Ovary (tissue), 9 donors: Measurements from ENCODE around the gene BUD31. TPM values are rescaled to one million over a fixed set of nuclear protein-coding genes. Genes with fewer than 3 reads are reported as not detected.

Source experiments
- DNase-seq, 5 donors: peaks; one replicate each; pipeline ENCODE4 v3.0.0-alpha.2; 2019 to 2020
- H3K27ac ChIP-seq, 2 donors: fragments of 200-600 bp; one replicate each; pipeline versions ENCODE4 v1.5.1 to v1.8.0; 2019 to 2022
- H3K27me3 ChIP-seq: fragments of 200-600 bp; one replicate; pipeline ENCODE4 v1.8.0; 2022
- H3K36me3 ChIP-seq: fragments of 200-600 bp; sonication (generic); one replicate; pipeline ENCODE4 v1.5.1; 2019
- H3K4me1 ChIP-seq: one replicate; pipeline ENCODE4 v1.8.1; 2013; ENCODE audit warnings: mild to moderate bottlenecking, moderate library complexity; ENCODE audit not compliant: insufficient read depth
- H3K4me3 ChIP-seq: fragments of 200-600 bp; sonication (generic); one replicate; pipeline ENCODE4 v1.5.1; 2017
- H3K9me3 ChIP-seq, 2 donors: fragments of 200-600 bp in 1 of 2; sonication (generic) in 1 of 2; one replicate each; pipeline versions ENCODE4 v1.5.1 to v1.8.1; 2013 to 2019; ENCODE audit warnings: mild to moderate bottlenecking in 1 of 2, moderate library complexity in 1 of 2
- CTCF ChIP-seq, 3 donors: fragments of 450-650 bp in 2 of 3; fragments of 200-600 bp in 1 of 3; IDR thresholded peaks; one replicate each; pipeline versions ENCODE4 v1.5.1 to v1.8.0; 2016 to 2022; ENCODE audit warnings: antibody characterized with exemption in 3 of 3, mild to moderate bottlenecking in 1 of 3
- EP300 ChIP-seq: sonication (generic); formaldehyde crosslinking; IDR thresholded peaks from one replicate; pipeline ENCODE4 v1.6.1; 2017; ENCODE audit warnings: antibody characterized with exemption
- POLR2A ChIP-seq: fragments of 450-650 bp; IDR thresholded peaks from one replicate; pipeline ENCODE4 v1.6.1; 2017; ENCODE audit warnings: antibody characterized with exemption, mild to moderate bottlenecking, moderate library complexity
- WGBS, 3 donors: extraction: QIAGEN DNeasy Blood & Tissue Kit in 1 of 3; methylation state at CpG; one replicate each; pipeline versions ENCODE4 v1.1.5 to v1.1.7; 2013 to 2017; 5-methylcytosine and 5-hydroxymethylcytosine counted together
- intact Hi-C, 4 donors: fragments of 100-400 bp; cut with DNase I; formaldehyde crosslinking; loops; one replicate each; pipeline versions ENCODE4 v1.11.0 to v1.15.1; 2022 to 2023
- polyA plus RNA-seq, 2 donors: library from polyadenylated mRNA; stranded (reverse); fragments of 200-250 nt in 1 of 2; fragments of 350-450 nt in 1 of 2; fragmentation: Illumina TruSeq in 1 of 2; extraction: RNeasy Lipid Tissue Mini Kit (QIAGEN cat#74804) in 1 of 2; gene quantifications; one replicate each; pipeline ENCODE4 v1.2.3, GENCODE V29; 2013 to 2014
- total RNA-seq, 7 donors: library from RNA; depleted of rRNA in 2 of 7; stranded (reverse); fragments of >200 nt in 2 of 7; fragmentation: NEBNext Ultra II Directional in 3 of 7; extraction: Animal tissue kit (Norgen Biotek cat#: 25700) in 3 of 7; gene quantifications; one replicate each; pipeline versions ENCODE4 v1.1.0 to v1.2.4, GENCODE V29; 2016 to 2023
- donor health status: DM: no; HTN: no; CAD: no; lungs with moderate emphysema.
- donor health status: DM: no; HTN: no; CAD: no.
- donor health status: Bipolar disorder and iron deficiency.
- donor health status: DM: yes; HTN: yes; CAD: no.
- donor health status: DM: no; HTN: no; CAD: no.
- donor health status: DM: yes; HTN: yes; CAD: no.

Gene BUD31
- total and polyA plus RNA-seq, 9 donors, result 44.4 to 157 (median 65.2) TPM

GRCh38 chr7:99446096-99446495 lies 37.3 kb downstream of the BUD31 start:
- Histone ChIP-seq H3K27ac (no peak overlapping the region), H3K27me3 (no peaks in the 10 kb centered on the region), H3K4me3 (no peak overlapping the region), H3K36me3 (no peaks in the 10 kb centered on the region), H3K9me3 (no peaks in the 10 kb centered on the region), H3K4me1 (peaks cover 6% of the 10 kb centered on the region)
- 85 to 87% (median 85%) methylated on average over 4 of the region's 4 CpGs for WGBS, 3 donors
- intact Hi-C loops, result no loop called here
- no peak for TF ChIP-seq POLR2A
- no peak for TF ChIP-seq EP300
- TF ChIP-seq CTCF (IDR thresholded peaks at IDR 0.05), result no peak
- no peak for DNase-seq

- Histone ChIP-seq H3K27ac (no peak overlapping the region), H3K4me3 (no peak overlapping the region), H3K4me1 (no peaks in the 10 kb centered on the region), H3K9me3 (no peaks in the 10 kb centered on the region), H3K27me3 (no peaks in the 10 kb centered on the region), H3K36me3 (no peaks in the 10 kb centered on the region)
- WGBS, 3 donors, result 85 to 91% (median 88%) methylated on average over 10 of the region's 10 CpGs
- no peak for TF ChIP-seq CTCF (IDR thresholded peaks at IDR 0.05)
- no peak for TF ChIP-seq EP300
- TF ChIP-seq POLR2A, result no peak
- DNase-seq, result no peak
- intact Hi-C loops, result no loop called here
Measured at GRCh38 chr7:99447943-99448342, 39.2 kb downstream of the BUD31 start.

DNA sequence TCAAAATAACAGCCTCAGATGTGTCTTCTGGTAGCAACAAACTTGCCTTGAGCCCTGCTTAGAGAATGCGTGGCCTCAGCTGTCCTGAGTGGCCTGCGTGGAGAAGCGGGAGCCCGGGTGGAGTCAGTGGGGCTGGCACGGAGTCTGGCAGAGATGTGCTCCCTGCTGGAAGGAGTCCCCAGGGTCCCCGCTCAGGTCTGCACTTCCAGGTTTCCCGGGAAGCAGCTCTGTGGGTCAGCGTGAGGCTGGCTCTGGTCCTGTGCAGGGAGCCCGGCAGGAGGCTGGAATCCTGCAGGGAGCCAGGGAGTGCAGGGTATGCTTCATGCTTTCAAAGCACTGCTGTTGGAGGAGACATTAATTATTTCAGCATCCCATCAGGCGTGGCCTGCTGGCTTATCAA lies 40.1 kb downstream of the BUD31 start:
- H3K27ac ChIP-seq, result no peak overlapping the region
- no peaks in the 10 kb centered on the region for H3K36me3 ChIP-seq
- TF ChIP-seq POLR2A (no peak), EP300 (no peak), CTCF (IDR thresholded peaks at IDR 0.05) (no peak)
- WGBS, 3 donors, result 88 to 92% (median 91%) methylated on average over 10 of the region's 10 CpGs
- H3K9me3 ChIP-seq, result no peaks in the 10 kb centered on the region
- intact Hi-C loops, result no loop called here
- no peaks in the 10 kb centered on the region for H3K4me1 ChIP-seq
- H3K4me3 ChIP-seq, result no peak overlapping the region
- no peak for DNase-seq
- no peaks in the 10 kb centered on the region for H3K27me3 ChIP-seq

DNA sequence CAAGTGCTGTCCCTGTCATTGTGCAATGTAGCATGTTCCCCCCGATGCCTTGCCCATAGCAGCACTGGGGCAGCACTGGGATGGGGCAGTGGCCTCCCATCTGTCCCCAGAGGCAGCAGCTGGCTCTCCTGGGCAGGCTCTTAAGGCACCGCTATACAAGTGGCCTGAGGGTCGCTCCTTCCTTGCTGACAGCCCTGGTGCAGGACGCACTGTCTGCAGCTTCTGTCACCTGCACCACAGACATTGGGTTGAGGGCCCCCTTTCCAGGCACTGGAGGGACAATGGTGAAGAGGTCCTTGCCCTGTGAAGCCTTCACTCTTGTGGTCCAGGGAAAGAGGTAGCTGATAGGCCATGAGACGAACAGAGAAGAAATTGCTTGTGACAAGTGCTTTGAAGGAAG lies 40.6 kb downstream of the BUD31 start:
- 92 to 96% (median 93%) methylated on average over 5 of the region's 5 CpGs for WGBS, 3 donors
- H3K9me3 ChIP-seq, result no peaks in the 10 kb centered on the region
- no peak overlapping the region for H3K4me3 ChIP-seq
- DNase-seq, result no peak
- no peaks in the 10 kb centered on the region for H3K4me1 ChIP-seq
- H3K27ac ChIP-seq, result no peak overlapping the region
- no peaks in the 10 kb centered on the region for H3K27me3 ChIP-seq
- TF ChIP-seq POLR2A, result no peak
- TF ChIP-seq EP300, result no peak
- no peak for TF ChIP-seq CTCF (IDR thresholded peaks at IDR 0.05)
- no peaks in the 10 kb centered on the region for H3K36me3 ChIP-seq
- intact Hi-C loops, result no loop called here

GRCh38 chr7:99451936-99452335 lies 43.2 kb downstream of the BUD31 start:
- no peaks in the 10 kb centered on the region for H3K9me3 ChIP-seq
- WGBS, 3 donors, result 75 to 85% (median 85%) methylated on average over 8 of the region's 8 CpGs
- TF ChIP-seq POLR2A (no peak), EP300 (no peak), CTCF (IDR thresholded peaks at IDR 0.05) (no peak)
- H3K36me3 ChIP-seq, result no peaks in the 10 kb centered on the region
- no peak overlapping the region for H3K27ac ChIP-seq
- H3K4me1 ChIP-seq, result no peaks in the 10 kb centered on the region
- no peak for DNase-seq
- no peaks in the 10 kb centered on the region for H3K27me3 ChIP-seq
- intact Hi-C loops, result no loop called here
- no peak overlapping the region for H3K4me3 ChIP-seq
